WTC11 (cell line): ENCODE data around the gene OXGR1.

ENCODE experiments used
- CREM ChIP-seq: sonication (generic); formaldehyde crosslinking; IDR thresholded peaks from 2 replicates; pipeline ENCODE4 v1.8.1; 2022; ENCODE audit warnings: mild to moderate bottlenecking, missing genetic modification reagents, moderate library complexity
- ESRRA ChIP-seq: sonication (generic); formaldehyde crosslinking; IDR thresholded peaks from 2 replicates; pipeline ENCODE4 v1.8.1; 2022; ENCODE audit warnings: mild to moderate bottlenecking, missing genetic modification reagents, borderline replicate concordance
- FOXJ3 ChIP-seq: sonication (generic); formaldehyde crosslinking; IDR thresholded peaks from 2 replicates; pipeline ENCODE4 v1.9.0; 2021; ENCODE audit warnings: missing genetic modification reagents, mild to moderate bottlenecking, borderline replicate concordance
- FOXP1 ChIP-seq: sonication (generic); formaldehyde crosslinking; IDR thresholded peaks from 2 replicates; pipeline ENCODE4 v1.8.0; 2022; ENCODE audit warnings: missing genetic modification reagents, mild to moderate bottlenecking, moderate library complexity, borderline replicate concordance
- NFYB ChIP-seq: sonication (generic); formaldehyde crosslinking; conservative IDR thresholded peaks from 2 replicates; pipeline ENCODE4 v1.8.0; 2022; ENCODE audit warnings: low read depth, missing genetic modification reagents
- NR2C2 ChIP-seq: sonication (generic); formaldehyde crosslinking; IDR thresholded peaks from 2 replicates; pipeline ENCODE4 v1.8.0; 2022; ENCODE audit warnings: mild to moderate bottlenecking, missing genetic modification reagents
- RELA ChIP-seq: sonication (generic); formaldehyde crosslinking; IDR thresholded peaks from 2 replicates; pipeline ENCODE4 v1.8.1; 2022; ENCODE audit warnings: missing genetic modification reagents, mild to moderate bottlenecking, borderline replicate concordance
- RORB ChIP-seq: fragments of 250-450 bp; sonication (Bioruptor Pico); IDR thresholded peaks from 2 replicates; pipeline ENCODE4 v1.9.0; 2021; ENCODE audit warnings: mild to moderate bottlenecking
- TP53 ChIP-seq: sonication (generic); formaldehyde crosslinking; IDR thresholded peaks from 2 replicates; pipeline ENCODE4 v1.8.1; 2023; ENCODE audit warnings: mild to moderate bottlenecking, missing genetic modification reagents
- TF ChIP-seq, protein P1 (sequence below): fragments of 200-600 bp; IDR thresholded peaks from 2 replicates; pipeline ENCODE4 v1.8.0; 2022; ENCODE audit warnings: antibody characterized with exemption
- TF ChIP-seq, protein P2 (sequence below): fragments of 250-450 bp; sonication (Bioruptor Pico); conservative IDR thresholded peaks from 2 replicates; pipeline ENCODE4 v1.9.0; 2021; ENCODE audit warnings: mild to moderate bottlenecking
- TF ChIP-seq, protein P3 (sequence below): sonication (generic); formaldehyde crosslinking; IDR thresholded peaks from 2 replicates; pipeline ENCODE4 v1.8.1; 2022; ENCODE audit warnings: mild to moderate bottlenecking, missing genetic modification reagents, moderate library complexity, borderline replicate concordance
- TF ChIP-seq, protein P4 (sequence below): sonication (generic); formaldehyde crosslinking; conservative IDR thresholded peaks from 2 replicates; pipeline ENCODE4 v1.8.1; 2022; ENCODE audit warnings: mild to moderate bottlenecking, missing genetic modification reagents
- TF ChIP-seq, protein P5 (sequence below): sonication (generic); formaldehyde crosslinking; IDR thresholded peaks from 2 replicates; pipeline ENCODE4 v1.8.1; 2022; ENCODE audit warnings: missing genetic modification reagents, borderline replicate concordance

DNA sequence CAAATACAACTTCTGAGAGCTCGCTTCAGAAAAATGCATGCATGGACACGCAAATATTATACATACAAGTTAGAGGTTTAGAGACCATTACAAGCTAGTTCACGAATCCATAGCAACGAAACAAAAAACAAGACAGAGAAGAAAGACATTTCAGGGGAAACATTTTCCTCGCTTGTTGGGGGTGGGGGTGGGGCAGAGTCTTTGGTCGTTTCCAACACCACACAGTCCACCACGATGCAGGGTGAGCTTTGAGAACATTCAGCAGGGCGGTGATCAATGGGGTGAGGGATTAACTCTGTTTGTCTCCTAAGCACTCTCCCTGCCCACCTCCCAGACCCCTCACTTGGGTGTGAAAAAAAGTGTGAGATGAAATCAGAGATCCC is 651 bp downstream of the OXGR1 start:
- TF ChIP-seq, protein P1, sequence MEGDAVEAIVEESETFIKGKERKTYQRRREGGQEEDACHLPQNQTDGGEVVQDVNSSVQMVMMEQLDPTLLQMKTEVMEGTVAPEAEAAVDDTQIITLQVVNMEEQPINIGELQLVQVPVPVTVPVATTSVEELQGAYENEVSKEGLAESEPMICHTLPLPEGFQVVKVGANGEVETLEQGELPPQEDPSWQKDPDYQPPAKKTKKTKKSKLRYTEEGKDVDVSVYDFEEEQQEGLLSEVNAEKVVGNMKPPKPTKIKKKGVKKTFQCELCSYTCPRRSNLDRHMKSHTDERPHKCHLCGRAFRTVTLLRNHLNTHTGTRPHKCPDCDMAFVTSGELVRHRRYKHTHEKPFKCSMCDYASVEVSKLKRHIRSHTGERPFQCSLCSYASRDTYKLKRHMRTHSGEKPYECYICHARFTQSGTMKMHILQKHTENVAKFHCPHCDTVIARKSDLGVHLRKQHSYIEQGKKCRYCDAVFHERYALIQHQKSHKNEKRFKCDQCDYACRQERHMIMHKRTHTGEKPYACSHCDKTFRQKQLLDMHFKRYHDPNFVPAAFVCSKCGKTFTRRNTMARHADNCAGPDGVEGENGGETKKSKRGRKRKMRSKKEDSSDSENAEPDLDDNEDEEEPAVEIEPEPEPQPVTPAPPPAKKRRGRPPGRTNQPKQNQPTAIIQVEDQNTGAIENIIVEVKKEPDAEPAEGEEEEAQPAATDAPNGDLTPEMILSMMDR, result no peak
- TF ChIP-seq, protein P2, sequence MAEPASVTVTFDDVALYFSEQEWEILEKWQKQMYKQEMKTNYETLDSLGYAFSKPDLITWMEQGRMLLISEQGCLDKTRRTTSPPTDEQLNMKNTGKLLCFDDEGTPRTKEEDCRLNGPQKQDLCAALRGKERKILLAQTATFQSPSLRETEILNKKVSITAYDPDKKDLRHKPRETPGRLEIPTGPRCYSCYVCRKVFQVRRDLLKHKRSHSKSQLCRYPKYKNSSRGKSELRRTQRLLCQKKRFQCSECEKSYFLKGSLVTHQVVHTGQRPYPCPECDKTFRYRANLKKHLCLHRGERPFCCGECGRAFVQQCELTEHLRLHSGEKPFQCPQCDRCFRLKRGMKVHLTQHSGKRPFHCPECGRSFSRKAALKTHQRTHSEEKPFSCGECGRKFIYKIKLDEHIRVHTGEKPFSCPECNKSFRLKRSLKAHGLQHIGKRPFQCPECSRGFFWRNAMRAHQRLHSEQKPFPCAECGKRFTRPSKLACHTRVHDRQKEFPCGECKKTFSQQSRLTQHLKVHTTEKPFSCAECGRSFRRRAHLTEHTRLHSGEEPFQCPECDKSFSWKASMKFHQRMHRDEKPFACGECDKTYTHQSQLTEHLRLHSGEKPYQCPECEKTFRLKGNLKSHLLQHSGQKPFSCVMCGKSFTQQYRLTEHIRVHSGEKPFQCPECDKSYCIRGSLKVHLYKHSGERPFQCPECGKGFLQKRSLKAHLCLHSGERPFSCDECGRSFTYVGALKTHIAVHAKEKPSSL, result no peak
- TF ChIP-seq NR2C2 (CRISPR knock-in tag) (no peak), CREM (no peak), TP53 (CRISPR knock-in tag) (no peak), NFYB (CRISPR knock-in tag) (no peak), FOXP1 (CRISPR knock-in tag) (no peak), RORB (CRISPR knock-in tag) (no peak), RELA (CRISPR knock-in tag) (no peak), ESRRA (CRISPR knock-in tag) (no peak), FOXJ3 (CRISPR knock-in tag) (no peak)
- TF ChIP-seq, protein P3, sequence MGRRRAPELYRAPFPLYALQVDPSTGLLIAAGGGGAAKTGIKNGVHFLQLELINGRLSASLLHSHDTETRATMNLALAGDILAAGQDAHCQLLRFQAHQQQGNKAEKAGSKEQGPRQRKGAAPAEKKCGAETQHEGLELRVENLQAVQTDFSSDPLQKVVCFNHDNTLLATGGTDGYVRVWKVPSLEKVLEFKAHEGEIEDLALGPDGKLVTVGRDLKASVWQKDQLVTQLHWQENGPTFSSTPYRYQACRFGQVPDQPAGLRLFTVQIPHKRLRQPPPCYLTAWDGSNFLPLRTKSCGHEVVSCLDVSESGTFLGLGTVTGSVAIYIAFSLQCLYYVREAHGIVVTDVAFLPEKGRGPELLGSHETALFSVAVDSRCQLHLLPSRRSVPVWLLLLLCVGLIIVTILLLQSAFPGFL, result no peak
- TF ChIP-seq, protein P4, sequence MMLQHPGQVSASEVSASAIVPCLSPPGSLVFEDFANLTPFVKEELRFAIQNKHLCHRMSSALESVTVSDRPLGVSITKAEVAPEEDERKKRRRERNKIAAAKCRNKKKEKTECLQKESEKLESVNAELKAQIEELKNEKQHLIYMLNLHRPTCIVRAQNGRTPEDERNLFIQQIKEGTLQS, result no peak
- TF ChIP-seq, protein P5, sequence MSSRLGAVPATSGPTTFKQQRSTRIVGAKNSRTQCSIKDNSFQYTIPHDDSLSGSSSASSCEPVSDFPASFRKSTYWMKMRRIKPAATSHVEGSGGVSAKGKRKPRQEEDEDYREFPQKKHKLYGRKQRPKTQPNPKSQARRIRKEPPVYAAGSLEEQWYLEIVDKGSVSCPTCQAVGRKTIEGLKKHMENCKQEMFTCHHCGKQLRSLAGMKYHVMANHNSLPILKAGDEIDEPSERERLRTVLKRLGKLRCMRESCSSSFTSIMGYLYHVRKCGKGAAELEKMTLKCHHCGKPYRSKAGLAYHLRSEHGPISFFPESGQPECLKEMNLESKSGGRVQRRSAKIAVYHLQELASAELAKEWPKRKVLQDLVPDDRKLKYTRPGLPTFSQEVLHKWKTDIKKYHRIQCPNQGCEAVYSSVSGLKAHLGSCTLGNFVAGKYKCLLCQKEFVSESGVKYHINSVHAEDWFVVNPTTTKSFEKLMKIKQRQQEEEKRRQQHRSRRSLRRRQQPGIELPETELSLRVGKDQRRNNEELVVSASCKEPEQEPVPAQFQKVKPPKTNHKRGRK, result no peak
